Transverse colon (tissue), 4 donors: ENCODE results near the gene EP300. TPM values are rescaled to one million over a fixed set of nuclear protein-coding genes. Genes with fewer than 3 reads are reported as not detected.

Experiments
- DNase-seq: peaks from one replicate; pipeline ENCODE4 v3.0.0-alpha.2; 2019
- H3K27ac ChIP-seq, 4 donors: fragments of 200-600 bp; sonication (generic); 2 replicates each; pipeline ENCODE4 v1.5.1; 2016 to 2018; ENCODE audit warnings: inconsistent platforms in 4 of 4
- H3K27me3 ChIP-seq: fragments of 200-600 bp; sonication (generic); 2 replicates; pipeline ENCODE4 v1.5.1; 2017; ENCODE audit warnings: inconsistent platforms
- H3K36me3 ChIP-seq, 4 donors: fragments of 200-600 bp; sonication (generic); 2 replicates each; pipeline ENCODE4 v1.5.1; 2017 to 2019; ENCODE audit warnings: inconsistent platforms in 4 of 4
- H3K4me1 ChIP-seq, 4 donors: fragments of 200-600 bp; sonication (generic); 2 replicates each; pipeline ENCODE4 v1.5.1; 2017 to 2020; ENCODE audit warnings: inconsistent platforms in 4 of 4
- H3K4me3 ChIP-seq, 4 donors: fragments of 200-600 bp; sonication (generic); 1 replicate in 1 of 4; 2 replicates in 3 of 4; pipeline versions ENCODE4 v1.5.1 to v1.6.1; 2017 to 2019; ENCODE audit warnings: inconsistent platforms in 4 of 4
- H3K9me3 ChIP-seq, 2 donors: fragments of 200-600 bp; sonication (generic); 2 replicates each; pipeline ENCODE4 v1.5.1; 2017 to 2019; ENCODE audit warnings: inconsistent platforms in 2 of 2
- EP300 ChIP-seq: sonication (generic); formaldehyde crosslinking; IDR thresholded peaks from one replicate; pipeline ENCODE4 v1.6.1; 2017; ENCODE audit warnings: antibody characterized with exemption, low read depth
- POLR2A ChIP-seq: fragments of 450-650 bp; IDR thresholded peaks from one replicate; pipeline ENCODE4 v1.6.1; 2016; ENCODE audit warnings: antibody characterized with exemption, mild to moderate bottlenecking, moderate library complexity
- POLR2AphosphoS5 ChIP-seq, 3 donors: sonication (generic); formaldehyde crosslinking; IDR thresholded peaks; one replicate each; pipeline ENCODE4 v1.6.1; 2016; ENCODE audit warnings: antibody characterized with exemption in 3 of 3
- WGBS, 2 donors: methylation state at CpG; one replicate each; pipeline ENCODE4 v1.1.5; 2018; ENCODE audit warnings: low coverage in 1 of 2; 5-methylcytosine and 5-hydroxymethylcytosine counted together
- in situ Hi-C, 4 donors: fragments of 200-750 bp; cut with MboI; loops; one replicate each; pipeline versions ENCODE4 v1.15.0 to v1.15.1; 2017; ENCODE audit warnings: low sequenced_read_pairs in 3 of 4, low pct_ligation_motif_present in 1 of 4, low pct_unique_long_range_greater_than_20kb in 1 of 4
- intact Hi-C: fragments of 100-400 bp; cut with DNase I; formaldehyde crosslinking; loops from one replicate; pipeline ENCODE4 v1.15.1; 2023; ENCODE audit warnings: low total_unique reads
- total RNA-seq, 4 donors: library from RNA; depleted of rRNA; stranded (reverse); fragments of >200 nt; gene quantifications; one replicate each; pipeline ENCODE4 v1.1.0, GENCODE V29; 2016
- TF ChIP-seq, protein P1 (sequence below), 5 experiments: fragments of 200-600 bp in 3 of 5; fragments of 450-650 bp in 2 of 5; sonication (generic) in 3 of 5; IDR thresholded peaks; 1 replicate in 2 of 5; 2 replicates in 3 of 5; pipeline ENCODE4 v1.5.1; 2016 to 2017; ENCODE audit warnings: antibody characterized with exemption in 5 of 5, inconsistent platforms in 3 of 5, mild to moderate bottlenecking in 2 of 5, moderate library complexity in 1 of 5

Gene EP300
- total RNA-seq, 4 donors from 2014 or later = 80.6 to 119 (median 91.6) TPM

DNA sequence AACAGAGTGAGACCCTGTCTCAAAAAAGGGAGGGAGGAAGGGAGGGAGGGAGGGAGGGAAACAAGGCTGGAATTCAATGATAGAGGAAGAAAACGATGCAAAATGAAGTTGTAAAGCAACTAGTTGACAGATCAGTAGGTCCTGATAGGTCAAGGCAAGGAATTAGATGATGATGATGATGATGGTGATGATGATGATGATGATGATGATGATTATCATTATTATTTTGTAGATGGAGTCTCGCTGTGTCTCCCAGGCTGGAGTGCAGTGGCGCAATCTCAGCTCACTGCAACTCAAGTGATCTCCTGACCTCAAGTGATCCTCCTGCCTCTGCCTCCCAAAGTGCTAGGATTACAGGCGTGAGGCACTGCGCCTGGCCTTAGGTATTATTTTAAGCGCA lies 101.4 kb downstream of the EP300 start:
- Histone ChIP-seq H3K27ac (no peak overlapping the region), H3K27me3 (no peaks in the 10 kb centered on the region), H3K4me3 (no peak overlapping the region), H3K36me3 (no peaks in the 10 kb centered on the region), H3K9me3 (no peaks in the 10 kb centered on the region), H3K4me1 (peaks cover 10 to 14% (median 11%) of the 10 kb centered on the region in 4 donors)
- intact Hi-C loops = no loop called here
- 89% methylated on average over 3 to 6 of the region's 6 CpGs for WGBS, 2 donors
- no peak for DNase-seq
- TF ChIP-seq EP300 (no peak), POLR2AphosphoS5 (IDR thresholded peaks at IDR 0.05) (no peak), POLR2A (no peak)
- TF ChIP-seq, protein P1, sequence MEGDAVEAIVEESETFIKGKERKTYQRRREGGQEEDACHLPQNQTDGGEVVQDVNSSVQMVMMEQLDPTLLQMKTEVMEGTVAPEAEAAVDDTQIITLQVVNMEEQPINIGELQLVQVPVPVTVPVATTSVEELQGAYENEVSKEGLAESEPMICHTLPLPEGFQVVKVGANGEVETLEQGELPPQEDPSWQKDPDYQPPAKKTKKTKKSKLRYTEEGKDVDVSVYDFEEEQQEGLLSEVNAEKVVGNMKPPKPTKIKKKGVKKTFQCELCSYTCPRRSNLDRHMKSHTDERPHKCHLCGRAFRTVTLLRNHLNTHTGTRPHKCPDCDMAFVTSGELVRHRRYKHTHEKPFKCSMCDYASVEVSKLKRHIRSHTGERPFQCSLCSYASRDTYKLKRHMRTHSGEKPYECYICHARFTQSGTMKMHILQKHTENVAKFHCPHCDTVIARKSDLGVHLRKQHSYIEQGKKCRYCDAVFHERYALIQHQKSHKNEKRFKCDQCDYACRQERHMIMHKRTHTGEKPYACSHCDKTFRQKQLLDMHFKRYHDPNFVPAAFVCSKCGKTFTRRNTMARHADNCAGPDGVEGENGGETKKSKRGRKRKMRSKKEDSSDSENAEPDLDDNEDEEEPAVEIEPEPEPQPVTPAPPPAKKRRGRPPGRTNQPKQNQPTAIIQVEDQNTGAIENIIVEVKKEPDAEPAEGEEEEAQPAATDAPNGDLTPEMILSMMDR (IDR thresholded peaks at IDR 0.05) = no peak
- in situ Hi-C loops = no loop called here

DNA sequence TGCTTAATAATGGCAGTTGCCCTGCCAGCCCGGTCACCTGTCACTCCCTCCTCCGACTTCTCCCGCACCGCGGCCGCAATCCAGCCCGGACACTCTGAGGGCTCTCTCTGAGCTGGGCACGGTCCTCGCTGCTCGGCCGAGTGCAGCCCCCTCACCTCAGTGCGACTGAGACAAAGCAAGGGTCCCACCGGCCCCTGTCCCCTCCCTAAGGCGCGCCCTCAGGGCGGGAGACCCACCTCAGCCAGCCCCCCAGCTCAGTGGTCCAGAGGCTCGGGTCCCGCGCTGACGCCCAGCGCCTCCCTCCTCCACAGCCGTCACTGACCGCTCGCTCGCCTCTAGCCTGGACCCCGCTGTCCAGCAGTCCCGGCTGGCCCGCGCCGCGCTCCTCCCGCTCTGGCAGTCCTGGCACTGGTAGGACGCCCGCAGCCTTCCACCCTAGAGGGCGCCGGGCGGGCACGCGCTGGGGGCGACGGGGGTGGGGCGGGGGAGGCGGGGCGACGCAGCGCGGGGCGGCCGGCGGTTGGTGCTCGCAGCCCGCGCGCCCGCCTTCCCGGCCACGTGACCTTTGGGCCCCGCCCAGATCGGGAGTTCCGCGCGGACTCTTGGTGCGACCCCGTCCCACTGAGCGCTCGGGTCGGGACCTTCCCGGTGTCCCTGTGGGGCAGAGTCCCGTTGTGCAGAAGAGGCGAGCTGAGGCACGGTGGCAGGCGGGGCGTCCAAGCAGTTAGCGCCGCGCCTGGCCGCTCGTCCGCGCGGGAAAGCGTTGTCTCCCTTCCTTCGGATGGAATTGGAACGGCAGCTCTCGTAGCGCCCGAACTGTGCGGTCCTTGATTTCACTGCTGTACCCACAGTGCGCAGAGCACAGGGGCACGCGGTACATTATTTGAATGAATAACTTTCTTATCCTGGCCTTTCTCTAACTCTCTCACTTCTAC lies 104.9 kb downstream of the EP300 start:
- H3K36me3 ChIP-seq = no peaks in the 10 kb centered on the region
- H3K4me1 ChIP-seq = peaks cover 10 to 14% (median 12%) of the 10 kb centered on the region in 4 donors
- H3K27me3 ChIP-seq = no peaks in the 10 kb centered on the region
- no peaks in the 10 kb centered on the region for H3K9me3 ChIP-seq
- H3K27ac ChIP-seq = peak overlapping the region; percentile 55 to 74 (median 67)
- peak; percentile 88 for DNase-seq
- in situ Hi-C loops (no loop called here), intact Hi-C loops (no loop called here)
- WGBS, 2 donors = 0 to 1% methylated on average over 4 to 41 of the region's 91 CpGs
- peak in 2 of 3 donors; percentile 21 to 57 for TF ChIP-seq POLR2AphosphoS5 (IDR thresholded peaks at IDR 0.05)
- TF ChIP-seq, protein P1 (IDR thresholded peaks at IDR 0.05) = peak in 2 of 5 experiments; percentile 13 to 33
- TF ChIP-seq POLR2A = no peak
- no peak for TF ChIP-seq EP300
- H3K4me3 ChIP-seq = peak overlapping the region; percentile 44 to 84 (median 56)

DNA sequence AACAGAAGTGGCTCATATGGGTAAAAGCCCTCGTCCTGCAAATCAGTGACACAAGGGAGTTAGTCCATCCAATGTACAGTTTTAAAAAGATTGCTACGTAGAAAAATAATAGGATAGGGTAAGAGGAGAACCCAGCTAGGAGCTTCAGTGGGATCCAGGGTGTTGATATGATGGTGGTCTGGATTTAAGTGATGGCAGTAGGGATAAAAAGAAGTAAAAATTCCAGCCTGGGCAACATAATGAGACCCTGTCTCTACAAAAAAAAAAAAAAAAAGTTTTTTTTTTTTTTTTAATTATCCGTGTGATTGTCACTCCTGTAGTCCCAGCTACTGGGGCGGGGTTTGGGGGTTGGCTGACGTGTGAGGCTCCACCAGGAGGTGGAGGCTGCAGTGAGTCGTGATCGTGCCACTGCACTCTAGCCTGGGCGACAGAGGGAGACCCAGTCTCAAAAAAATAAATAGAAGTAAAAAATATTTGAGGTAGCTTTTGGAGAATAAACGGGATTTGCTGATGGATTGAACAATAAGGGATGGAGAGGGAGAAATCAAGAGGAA lies 105.7 kb downstream of the EP300 start:
- peak overlapping the region; percentile 55 to 74 (median 67) for H3K27ac ChIP-seq
- in situ Hi-C loops = no loop called here

DNA sequence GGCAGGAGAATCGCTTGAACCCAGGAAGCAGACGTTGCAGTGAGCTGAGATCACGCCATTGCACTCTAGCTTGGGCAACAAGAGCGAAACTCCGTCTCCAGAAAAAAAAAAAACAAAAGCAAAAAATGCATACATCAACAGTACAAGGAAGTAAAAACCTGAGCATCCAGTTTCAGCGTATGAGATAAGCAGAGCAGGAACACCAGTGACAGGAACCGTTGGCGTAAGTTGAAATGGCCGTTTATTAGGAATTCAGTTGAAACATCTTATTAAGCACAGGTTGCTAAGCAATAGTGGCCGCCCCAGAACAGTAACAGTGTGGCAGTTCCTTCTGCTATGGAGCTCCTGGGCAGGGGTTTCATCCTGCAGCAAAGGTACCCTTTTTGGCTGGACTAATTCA lies 108.7 kb downstream of the EP300 start:
- intact Hi-C loops = no loop called here
- Histone ChIP-seq H3K9me3 (no peaks in the 10 kb centered on the region), H3K27me3 (no peaks in the 10 kb centered on the region), H3K4me3 (no peak overlapping the region), H3K36me3 (no peaks in the 10 kb centered on the region), H3K4me1 (peaks cover 16 to 22% (median 18%) of the 10 kb centered on the region in 4 donors), H3K27ac (no peak overlapping the region)
- TF ChIP-seq, protein P1 (IDR thresholded peaks at IDR 0.05) = no peak
- TF ChIP-seq POLR2AphosphoS5 (IDR thresholded peaks at IDR 0.05) (no peak), POLR2A (no peak), EP300 (no peak)
- 33 to 55% methylated on average over 5 to 10 of the region's 10 CpGs for WGBS, 2 donors
- in situ Hi-C loops = no loop called here
- no peak for DNase-seq

More for the DNA sequence above, 105.7 kb downstream of the EP300 start:
- 2% methylated on average over 9 of the region's 9 CpGs for WGBS, 2 donors
- H3K36me3 ChIP-seq = no peaks in the 10 kb centered on the region
- TF ChIP-seq EP300 (no peak), POLR2A (no peak), POLR2AphosphoS5 (IDR thresholded peaks at IDR 0.05) (no peak)
- TF ChIP-seq, protein P1 (IDR thresholded peaks at IDR 0.05) = peak in 1 of 5 experiments; percentile 12
- intact Hi-C loops = no loop called here
- H3K4me1 ChIP-seq = peaks cover 10 to 14% (median 12%) of the 10 kb centered on the region in 4 donors
- H3K4me3 ChIP-seq = peak overlapping the region; percentile 44 to 84 (median 56)
- no peaks in the 10 kb centered on the region for H3K9me3 ChIP-seq
- H3K27me3 ChIP-seq = no peaks in the 10 kb centered on the region
- DNase-seq = peak; percentile 56
